Muscle of leg (tissue), 16 donors: ENCODE results near the gene LDLRAD1. TPM values are rescaled to one million over a fixed set of nuclear protein-coding genes. Genes with fewer than 3 reads are reported as not detected.
"Not testable (repeated sequence)": the region's sequence is repeated elsewhere in the genome, so short reads cannot be mapped to it uniquely, and the experiment has no call there.

Experiments
- DNase-seq: peaks from one replicate; pipeline ENCODE4 v3.0.0; 2013
- H3K27ac ChIP-seq: one replicate; pipeline ENCODE4 v1.5.1; 2013; ENCODE audit warnings: mild to moderate bottlenecking, low read length, control low read depth
- H3K27me3 ChIP-seq: one replicate; pipeline ENCODE4 v1.6.1; 2013; ENCODE audit warnings: low read length; ENCODE audit not compliant: control insufficient read depth, insufficient read depth
- H3K36me3 ChIP-seq: one replicate; pipeline ENCODE4 v1.6.1; 2013; ENCODE audit warnings: low read length; ENCODE audit not compliant: control insufficient read depth, insufficient read depth
- H3K4me1 ChIP-seq: one replicate; pipeline ENCODE4 v1.6.1; 2013; ENCODE audit warnings: low read length; ENCODE audit not compliant: control insufficient read depth, insufficient read depth
- H3K4me3 ChIP-seq: one replicate; pipeline ENCODE4 v1.5.1; 2013; ENCODE audit warnings: low read length, control low read depth
- H3K9me3 ChIP-seq: replicated peaks from 2 replicates; pipeline ENCODE4 v1.6.1; 2013; ENCODE audit warnings: low read depth, low read length; ENCODE audit not compliant: control insufficient read depth
- WGBS: methylation state at CpG from one replicate; pipeline ENCODE4 v1.1.5; 2013; ENCODE audit warnings: missing lambda C conversion rate; ENCODE audit not compliant: insufficient coverage; 5-methylcytosine and 5-hydroxymethylcytosine counted together
- long read RNA-seq, 11 donors: transcript quantifications; one replicate each; lab custom pipeline, GENCODE V29; 2026
- polyA plus RNA-seq, 8 donors: library from polyadenylated mRNA; unstranded; fragments of 120-200 nt; gene quantifications; one replicate each; pipeline versions ENCODE4 v1.2.1 to v1.2.3, GENCODE V29; 2013; ENCODE audit warnings: inconsistent platforms in 1 of 8, low replicate concordance in 1 of 8; ENCODE audit not compliant: insufficient read length in 8 of 8, insufficient read depth in 1 of 8
- total RNA-seq: library from RNA; stranded (reverse); fragments of 120-200 nt; gene quantifications from one replicate; pipeline ENCODE4 v1.2.4, GENCODE V29; 2013

Gene LDLRAD1, protein sequence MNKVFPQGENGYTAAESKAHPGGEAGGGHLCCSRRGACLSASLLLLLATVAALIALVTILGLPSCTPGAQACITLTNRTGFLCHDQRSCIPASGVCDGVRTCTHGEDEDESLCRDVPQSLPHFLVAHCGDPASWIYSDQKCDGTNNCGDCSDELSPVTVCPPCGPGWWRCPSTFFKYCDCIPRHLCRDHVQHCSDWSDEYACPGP
- not detected for total RNA-seq
- polyA plus RNA-seq: under 1 TPM in 1 of 8 donors, not detected in 7; 0.30 TPM
- long read RNA-seq, donor 1: 0 reads
- long read RNA-seq, donor 2: 0 reads
- long read RNA-seq, donor 3: 0 reads
- long read RNA-seq, donor 4: 0 reads
- long read RNA-seq, donor 5: 0 reads
- long read RNA-seq, donor 6: 0 reads
- long read RNA-seq, donor 7: 0 reads
- long read RNA-seq, donor 8: 0 reads
- long read RNA-seq, donor 9: 0 reads
- long read RNA-seq, donor 10: 0 reads
- long read RNA-seq, donor 11: 0 reads

DNA sequence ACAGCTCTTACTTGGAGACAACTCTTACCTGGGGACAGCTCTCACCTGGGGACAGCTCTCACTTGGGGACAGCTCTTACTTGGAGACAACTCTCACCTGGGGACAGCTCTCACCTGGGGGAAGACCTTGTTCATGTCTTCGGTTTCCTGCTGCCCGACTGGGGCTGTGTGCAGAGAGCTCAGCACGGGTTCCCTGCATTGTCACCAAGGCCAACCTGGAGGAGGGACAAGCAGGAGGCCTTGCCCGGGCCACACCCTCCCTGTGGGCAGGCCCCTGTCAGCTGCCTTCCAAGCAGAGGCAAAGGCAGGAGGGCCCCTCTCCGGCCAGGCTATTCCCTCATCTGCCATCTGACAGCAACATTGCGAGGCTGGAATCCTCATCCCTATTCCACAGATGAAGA lies at the start of gene LDLRAD1:
Gene LDLRAD1 (minus strand): TSS at position 208 of the 400 bp plus-strand sequence. CDS start 74 bp downstream, at position 134.
- WGBS: 40% methylated on average over 4 of the region's 6 CpGs

DNA sequence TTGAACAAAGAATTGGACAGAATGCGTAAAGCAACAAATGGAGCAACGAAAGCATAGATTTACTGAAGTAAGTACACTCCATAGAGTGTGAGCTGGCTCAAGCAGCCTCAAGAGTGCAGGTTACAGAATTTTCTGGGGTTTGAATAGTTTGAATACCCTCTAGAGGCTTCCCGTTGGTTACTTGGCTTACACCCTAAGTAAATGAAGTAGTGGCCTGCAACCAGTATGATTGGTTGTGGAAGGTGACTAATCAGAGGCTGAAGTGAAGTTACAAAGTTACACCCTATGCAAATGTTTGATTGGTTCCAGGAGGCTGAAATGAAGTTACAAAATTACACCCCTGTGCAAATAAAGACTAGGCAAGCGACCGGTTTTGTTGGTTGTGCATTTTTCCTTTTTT lies 46.3 kb upstream of the LDLRAD1 start:
- H3K4me3 ChIP-seq: no peak overlapping the region

More for the DNA sequence above, at the start of gene LDLRAD1:
- Histone ChIP-seq H3K4me1 (no peaks in the 10 kb centered on the region), H3K27ac (no peak within 1 kb of the TSS), H3K36me3 (no peaks in the 10 kb centered on the region), H3K4me3 (no peak within 1 kb of the TSS), H3K9me3 (no peaks in the 10 kb centered on the region), H3K27me3 (peaks cover 11% of the 10 kb centered on the region)
- no peak for DNase-seq

DNA sequence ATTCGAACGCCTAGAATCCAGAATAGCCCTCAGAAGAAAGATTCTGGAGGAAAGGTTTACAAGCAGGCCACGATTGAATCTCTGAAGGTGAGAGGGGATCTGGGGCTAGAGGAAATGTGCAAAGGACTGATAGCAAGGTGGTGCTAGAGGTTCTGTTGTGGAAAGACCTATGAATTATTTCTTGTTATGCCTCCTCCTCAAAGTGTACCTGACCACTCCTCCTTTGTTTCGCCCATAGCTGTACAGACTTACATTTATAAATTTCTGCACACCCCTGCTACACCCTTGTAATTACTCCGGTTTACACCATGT lies 36.4 kb upstream of the LDLRAD1 start:
- Histone ChIP-seq H3K4me3 (peak overlapping the region; percentile 85), H3K4me1 (peaks cover 8% of the 10 kb centered on the region), H3K27ac (peak overlapping the region; percentile 97), H3K36me3 (peaks cover 2% of the 10 kb centered on the region), H3K27me3 (no peaks in the 10 kb centered on the region), H3K9me3 (no peaks in the 10 kb centered on the region)
- DNase-seq: peak; percentile 16
- WGBS: 0% methylated on average over 1 of the region's 5 CpGs

More for the DNA sequence above, 46.3 kb upstream of the LDLRAD1 start:
- WGBS: 93% methylated on average over 2 of the region's 5 CpGs
- peak; percentile 35 for DNase-seq
- Histone ChIP-seq H3K9me3 (no peaks in the 10 kb centered on the region), H3K27ac (no peak overlapping the region), H3K27me3 (no peaks in the 10 kb centered on the region), H3K36me3 (no peaks in the 10 kb centered on the region), H3K4me1 (no peaks in the 10 kb centered on the region)

DNA sequence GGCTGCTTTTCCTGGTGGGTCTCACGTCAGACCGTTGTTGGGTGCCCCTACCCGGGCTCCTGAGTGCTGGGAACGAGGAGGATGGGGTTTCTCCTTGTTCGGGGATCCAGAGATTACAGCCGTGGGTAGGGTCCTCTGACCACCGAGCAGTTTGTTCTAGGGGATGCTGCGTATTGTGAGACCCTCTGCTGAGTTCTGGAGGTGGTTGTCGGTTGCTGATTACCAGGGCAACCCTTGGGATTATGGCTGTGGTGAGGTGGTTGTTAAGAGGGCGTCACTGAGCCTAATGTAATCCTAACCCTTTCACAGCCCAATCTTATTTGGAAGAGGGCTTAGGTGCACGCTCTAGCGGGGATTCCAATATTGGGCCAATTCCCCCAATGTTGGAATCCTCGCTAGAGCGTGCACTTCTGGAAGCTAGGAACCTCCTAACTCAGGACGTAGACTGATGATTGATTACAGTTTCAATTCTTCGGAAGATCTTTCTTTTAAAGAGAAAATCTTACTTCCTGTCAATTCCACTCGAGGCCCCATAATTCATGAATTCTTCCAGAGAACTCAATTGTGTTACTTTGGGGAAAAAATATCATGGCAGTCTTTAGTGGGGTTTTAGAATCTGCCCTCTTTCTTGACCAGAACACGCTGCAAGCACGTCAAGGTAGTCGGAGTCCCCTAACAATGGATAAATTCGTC lies 35.9 kb upstream of the LDLRAD1 start:
- peak; percentile 56 for DNase-seq
- WGBS: 17% methylated on average over 12 of the region's 21 CpGs
- Histone ChIP-seq H3K4me3 (peak overlapping the region; percentile 85), H3K27ac (peak overlapping the region; percentile 97), H3K36me3 (peaks cover 2% of the 10 kb centered on the region), H3K9me3 (no peaks in the 10 kb centered on the region), H3K27me3 (no peaks in the 10 kb centered on the region), H3K4me1 (peaks cover 8% of the 10 kb centered on the region)

DNA sequence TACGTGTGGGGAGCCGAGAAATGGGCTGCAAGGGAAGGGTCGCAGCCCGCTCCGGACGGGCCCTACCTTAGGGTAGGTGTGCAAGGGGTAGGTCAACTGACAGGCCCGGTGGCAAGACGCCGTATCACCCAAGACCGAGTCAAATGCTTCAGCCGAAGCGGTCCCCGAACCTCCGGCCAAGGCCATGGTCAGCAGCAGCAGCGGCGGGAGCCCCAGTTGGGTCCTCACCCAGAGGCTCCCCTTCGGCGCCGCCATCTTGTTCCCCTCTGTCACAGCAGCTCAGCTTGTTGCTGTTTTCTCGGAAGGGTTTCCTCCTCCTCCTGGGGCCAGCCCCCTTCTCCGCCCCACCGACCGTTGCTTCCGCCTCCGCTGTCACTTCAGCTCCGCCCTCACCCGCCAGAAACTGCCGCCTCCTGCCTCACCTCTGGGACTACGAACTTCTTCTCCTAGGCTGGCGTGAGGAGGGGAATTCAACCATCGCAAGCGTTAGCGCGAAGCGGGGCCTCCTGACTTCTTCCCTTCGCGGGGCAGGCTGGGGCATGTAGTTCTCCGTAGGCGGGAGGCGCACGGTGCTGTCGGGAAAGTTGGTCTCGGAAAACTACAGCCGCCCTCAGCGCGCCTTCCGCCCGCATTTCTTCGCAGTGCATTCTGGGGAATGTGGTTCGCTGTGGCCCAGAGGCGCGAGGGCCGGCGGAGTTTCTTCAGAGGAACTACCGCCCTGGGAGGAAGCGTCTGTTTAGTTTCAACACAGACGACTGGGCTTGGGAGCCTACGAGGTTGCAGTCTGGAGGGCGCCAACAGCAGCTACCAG lies 35.2 kb upstream of the LDLRAD1 start, which contains the start of the genes TCEANC2 and TMEM59:
Gene TCEANC2 (plus strand): TSS at position 675 of the 811 bp plus-strand sequence. CDS start 815 bp downstream, outside the sequence.
Gene TMEM59 (minus strand): TSS at position 271 of the 811 bp plus-strand sequence. CDS start 16 bp downstream, at position 255.
- under 1% methylated on average over 54 of the region's 59 CpGs for WGBS
- Histone ChIP-seq H3K4me3 (peak within 1 kb of the TSS; percentile 85), H3K9me3 (no peaks in the 10 kb centered on the region), H3K27me3 (no peaks in the 10 kb centered on the region), H3K27ac (peak within 1 kb of the TSS; percentile 97), H3K4me1 (peaks cover 8% of the 10 kb centered on the region), H3K36me3 (peaks cover 2% of the 10 kb centered on the region)
- peak; percentile 100 for DNase-seq

DNA sequence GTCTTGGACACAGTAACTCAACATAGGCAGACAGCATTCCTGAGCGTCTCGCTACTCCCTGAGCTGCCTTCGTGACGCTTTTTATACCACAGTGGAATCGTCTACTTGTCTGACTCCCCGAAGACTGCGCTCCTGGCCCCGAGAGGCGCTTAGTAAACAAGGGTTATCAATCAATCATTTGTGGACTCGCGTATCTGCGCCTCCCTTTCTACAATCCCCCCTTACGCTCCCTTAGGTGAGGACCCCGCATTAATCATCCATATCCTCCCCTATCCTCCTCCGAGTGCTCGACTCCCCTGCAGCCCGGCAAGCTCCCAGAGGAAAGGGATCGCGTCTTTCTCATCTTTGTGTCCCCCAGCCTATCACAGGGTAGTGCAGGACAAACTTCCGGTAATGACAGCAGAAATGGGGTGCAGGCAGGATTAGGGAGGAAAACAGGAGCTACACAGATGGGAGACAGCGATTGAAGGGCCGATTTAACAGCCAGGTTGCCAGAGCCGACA lies 34.5 kb upstream of the LDLRAD1 start:
- Histone ChIP-seq H3K4me1 (peaks cover 9% of the 10 kb centered on the region), H3K27ac (peak overlapping the region; percentile 97), H3K27me3 (no peaks in the 10 kb centered on the region), H3K9me3 (no peaks in the 10 kb centered on the region), H3K36me3 (peaks cover 2% of the 10 kb centered on the region), H3K4me3 (peak overlapping the region; percentile 85)
- under 1% methylated on average over 17 of the region's 23 CpGs for WGBS
- DNase-seq: peak; percentile 67

DNA sequence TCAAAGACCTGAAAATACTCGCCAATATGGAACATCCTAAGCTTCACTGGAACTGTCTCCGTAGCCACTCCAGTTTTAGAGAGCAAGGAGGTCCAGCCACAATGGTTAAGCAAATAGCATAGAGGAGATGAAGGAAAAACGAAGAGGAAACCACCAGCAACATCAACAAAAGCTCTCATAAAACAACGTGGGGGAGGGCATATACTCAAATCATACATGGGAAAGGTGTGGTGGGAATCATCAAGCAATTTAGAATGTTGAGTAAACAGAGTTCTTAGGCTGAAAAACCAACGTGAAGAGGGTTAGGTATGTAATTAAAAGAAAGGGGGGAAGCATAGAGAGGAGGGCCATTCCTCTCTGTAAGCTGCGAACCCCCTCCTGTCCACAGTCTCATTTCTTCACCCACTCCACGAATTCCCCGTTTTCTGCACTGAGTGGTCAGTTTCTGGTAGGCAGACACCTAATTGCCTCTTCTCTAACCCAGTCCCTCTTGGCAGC lies 34.0 kb upstream of the LDLRAD1 start:
- peaks cover 10% of the 10 kb centered on the region for H3K4me1 ChIP-seq
- peak overlapping the region; percentile 85 for H3K4me3 ChIP-seq
- WGBS: 0% methylated on average over 3 of the region's 8 CpGs
- H3K36me3 ChIP-seq: peaks cover 2% of the 10 kb centered on the region
- no peaks in the 10 kb centered on the region for H3K27me3 ChIP-seq
- peak overlapping the region; percentile 97 for H3K27ac ChIP-seq
- H3K9me3 ChIP-seq: no peaks in the 10 kb centered on the region
- DNase-seq: peak; percentile 25

DNA sequence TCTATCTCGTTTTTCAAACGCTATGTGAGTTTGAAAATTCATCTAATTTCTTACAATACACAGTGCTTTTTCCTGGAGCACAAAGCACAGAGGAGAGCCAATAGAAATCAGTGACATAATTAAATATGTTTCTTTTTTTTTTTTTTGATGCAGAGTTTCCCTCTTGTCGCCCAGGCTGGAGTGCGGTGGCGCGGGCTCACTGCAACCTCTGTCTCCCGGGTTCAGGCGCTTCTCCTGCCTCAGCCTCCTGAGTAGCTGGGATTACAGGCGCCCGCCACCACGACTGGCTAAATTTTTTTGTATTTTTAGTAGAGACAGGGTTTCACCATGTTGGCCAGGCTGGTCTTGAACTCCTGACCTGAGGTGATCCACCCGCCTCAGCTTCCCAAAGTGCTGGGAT lies 32.4 kb upstream of the LDLRAD1 start:
- WGBS: 86% methylated on average over 1 of the region's 12 CpGs
- DNase-seq, H3K4me1 ChIP-seq, H3K4me3 ChIP-seq, H3K36me3 ChIP-seq, H3K9me3 ChIP-seq, H3K27me3 ChIP-seq, H3K27ac ChIP-seq: not testable (repeated sequence)

DNA sequence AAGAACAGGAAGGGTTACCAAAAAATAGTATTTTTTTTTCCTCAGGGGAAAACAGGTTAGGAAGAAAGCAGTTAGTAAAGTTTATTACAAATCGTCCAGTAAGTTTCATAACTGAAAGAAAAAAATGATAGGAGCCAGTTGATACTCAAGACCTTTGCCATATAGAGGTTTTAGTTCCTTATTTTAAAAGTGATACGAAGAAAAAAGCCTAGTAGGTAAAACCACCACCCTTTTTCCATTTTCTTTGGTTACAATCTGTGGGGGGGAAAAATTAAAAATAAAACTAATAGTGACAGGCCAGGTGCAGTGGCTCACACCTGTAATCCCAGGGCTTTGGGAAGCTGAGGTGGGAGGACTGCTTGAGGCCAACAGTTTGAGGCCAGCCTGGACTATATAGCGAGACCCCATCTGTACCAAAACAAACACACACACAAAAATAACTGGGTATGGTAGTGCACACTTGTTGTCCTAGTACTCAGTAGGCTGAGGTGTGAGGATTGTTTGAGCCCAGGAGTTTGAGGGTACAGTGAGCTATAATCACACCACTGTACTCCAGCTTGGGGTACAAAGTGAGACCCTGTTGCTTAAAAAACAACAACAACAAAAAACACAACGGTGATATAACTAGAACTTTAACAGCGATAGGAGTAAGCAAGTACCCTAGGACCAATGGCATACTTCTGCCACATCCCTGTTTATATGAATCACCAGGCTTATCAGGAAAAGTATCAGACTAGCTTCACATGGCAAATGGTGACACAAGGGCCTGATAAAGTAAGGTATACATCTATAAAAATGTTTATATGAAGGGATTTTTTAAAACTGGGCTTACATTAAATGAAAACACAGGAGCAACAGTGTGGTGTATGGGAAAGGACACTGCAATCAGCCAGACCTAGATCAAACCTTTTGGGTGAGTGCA lies 29.7 kb upstream of the LDLRAD1 start:
- peaks cover 4% of the 10 kb centered on the region for H3K4me1 ChIP-seq
- DNase-seq: no peak
- no peaks in the 10 kb centered on the region for H3K27me3 ChIP-seq
- WGBS: no CpG with 5 or more reads among the region's 5 CpGs
- peaks cover 5% of the 10 kb centered on the region for H3K36me3 ChIP-seq
- H3K4me3 ChIP-seq: no peak overlapping the region
- H3K9me3 ChIP-seq: no peaks in the 10 kb centered on the region
- no peak overlapping the region for H3K27ac ChIP-seq
